Thoracic aorta (tissue), 2 donors: ENCODE measurements around the gene PIK3R6. TPM values are rescaled to one million over a fixed set of nuclear protein-coding genes. Genes with fewer than 3 reads are reported as not detected.

Experiments used
- ATAC-seq: fragments of 150-250 bp; one replicate; pipeline ENCODE4 v1.8.0; 2017; ENCODE audit warnings: low read depth; ENCODE audit not compliant: insufficient number of reproducible peaks, low FRiP score
- DNase-seq: peaks from one replicate; pipeline ENCODE4 v3.0.0-alpha.2; 2020; ENCODE audit warnings: low spot score
- H3K27ac ChIP-seq, 2 donors: fragments of 200-600 bp; sonication (generic); 1 replicate in 1 of 2; 2 replicates in 1 of 2; pipeline ENCODE4 v1.5.1; 2016; ENCODE audit warnings: mild to moderate bottlenecking in 2 of 2, moderate library complexity in 2 of 2
- H3K27me3 ChIP-seq: fragments of 200-600 bp; sonication (generic); replicated peaks from 2 replicates; pipeline ENCODE4 v1.6.0; 2016; ENCODE audit warnings: mild to moderate bottlenecking; ENCODE audit not compliant: insufficient read depth
- H3K36me3 ChIP-seq: fragments of 200-600 bp; sonication (generic); one replicate; pipeline ENCODE4 v1.5.1; 2016
- H3K4me1 ChIP-seq, 2 donors: fragments of 200-600 bp; sonication (generic); 1 replicate in 1 of 2; 2 replicates in 1 of 2; pipeline versions ENCODE4 v1.5.1 to v1.6.0; 2016; ENCODE audit warnings: low read depth in 2 of 2, mild to moderate bottlenecking in 1 of 2; ENCODE audit not compliant: control insufficient read depth in 1 of 2
- H3K4me3 ChIP-seq: fragments of 200-600 bp; sonication (generic); 2 replicates; pipeline ENCODE4 v1.5.1; 2016; ENCODE audit warnings: mild to moderate bottlenecking
- H3K9me3 ChIP-seq: fragments of 200-600 bp; sonication (generic); 2 replicates; pipeline ENCODE4 v1.5.1; 2016
- CTCF ChIP-seq: fragments of 200-600 bp; sonication (generic); IDR thresholded peaks from one replicate; pipeline ENCODE4 v1.5.1; 2019; ENCODE audit warnings: antibody characterized with exemption
- total RNA-seq, 2 donors: library from RNA; depleted of rRNA; stranded (reverse); fragments of >200 nt; gene quantifications; one replicate each; pipeline versions ENCODE4 v1.1.0 to v1.2.3, GENCODE V29; 2016

Gene PIK3R6
- total RNA-seq, 2 donors from 2014 or later, result 1.5 to 3.5 TPM

GRCh38 chr17:8896641-8897635 lies 29.5 kb upstream of the PIK3R6 start:
- Histone ChIP-seq H3K27me3 (no peaks in the 10 kb centered on the region), H3K9me3 (no peaks in the 10 kb centered on the region), H3K27ac (no peak overlapping the region), H3K4me3 (no peak overlapping the region), H3K4me1 (no peaks in the 10 kb centered on the region), H3K36me3 (no peaks in the 10 kb centered on the region)
- TF ChIP-seq CTCF, result no peak
- DNase-seq (no peak), ATAC-seq (no peak)

GRCh38 chr17:8896087-8896486 lies 28.6 kb upstream of the PIK3R6 start:
- ATAC-seq (no peak), DNase-seq (no peak)
- Histone ChIP-seq H3K9me3 (no peaks in the 10 kb centered on the region), H3K27ac (no peak overlapping the region), H3K27me3 (no peaks in the 10 kb centered on the region), H3K36me3 (no peaks in the 10 kb centered on the region), H3K4me1 (no peaks in the 10 kb centered on the region), H3K4me3 (no peak overlapping the region)
- no peak for TF ChIP-seq CTCF

GRCh38 chr17:8894673-8895578 lies 27.5 kb upstream of the PIK3R6 start:
- DNase-seq (no peak), ATAC-seq (no peak)
- peak overlapping the region; percentile 39 for H3K4me3 ChIP-seq
- H3K36me3 ChIP-seq, result no peaks in the 10 kb centered on the region
- no peak overlapping the region for H3K27ac ChIP-seq
- no peaks in the 10 kb centered on the region for H3K9me3 ChIP-seq
- H3K27me3 ChIP-seq, result no peaks in the 10 kb centered on the region
- H3K4me1 ChIP-seq, result no peaks in the 10 kb centered on the region
- peak; percentile 77 for TF ChIP-seq CTCF

GRCh38 chr17:8894202-8894671 lies 26.8 kb upstream of the PIK3R6 start:
- H3K36me3 ChIP-seq, result no peaks in the 10 kb centered on the region
- no peak for TF ChIP-seq CTCF
- ATAC-seq, result no peak
- peak overlapping the region; percentile 39 for H3K4me3 ChIP-seq
- H3K27me3 ChIP-seq, result no peaks in the 10 kb centered on the region
- no peaks in the 10 kb centered on the region for H3K4me1 ChIP-seq
- no peaks in the 10 kb centered on the region for H3K9me3 ChIP-seq
- DNase-seq, result no peak
- no peak overlapping the region for H3K27ac ChIP-seq
